IPS-18a (cell line): ENCODE measurements around the gene ST3GAL3.

Experiments used
- H3K27ac ChIP-seq: one replicate; pipeline ENCODE4 v1.5.1; 2013; ENCODE audit warnings: low read length
- H3K27me3 ChIP-seq: one replicate; pipeline ENCODE4 v1.6.1; 2013; ENCODE audit warnings: mild to moderate bottlenecking, low read length; ENCODE audit not compliant: control insufficient read depth, insufficient read depth
- H3K36me3 ChIP-seq: one replicate; pipeline ENCODE4 v1.6.1; 2013; ENCODE audit warnings: low read depth, low read length; ENCODE audit not compliant: control insufficient read depth
- H3K4me1 ChIP-seq: one replicate; pipeline ENCODE4 v1.6.1; 2013; ENCODE audit warnings: low read depth, low read length; ENCODE audit not compliant: control insufficient read depth
- H3K4me3 ChIP-seq: one replicate; pipeline ENCODE4 v1.5.1; 2013; ENCODE audit warnings: low read length
- H3K9ac ChIP-seq: one replicate; pipeline ENCODE4 v1.6.1; 2013; ENCODE audit warnings: mild to moderate bottlenecking, low read length, moderate library complexity
- H3K9me3 ChIP-seq: one replicate; pipeline ENCODE4 v1.6.1; 2013; ENCODE audit warnings: low read depth, low read length; ENCODE audit not compliant: control insufficient read depth

ST3GAL3 gene

DNA sequence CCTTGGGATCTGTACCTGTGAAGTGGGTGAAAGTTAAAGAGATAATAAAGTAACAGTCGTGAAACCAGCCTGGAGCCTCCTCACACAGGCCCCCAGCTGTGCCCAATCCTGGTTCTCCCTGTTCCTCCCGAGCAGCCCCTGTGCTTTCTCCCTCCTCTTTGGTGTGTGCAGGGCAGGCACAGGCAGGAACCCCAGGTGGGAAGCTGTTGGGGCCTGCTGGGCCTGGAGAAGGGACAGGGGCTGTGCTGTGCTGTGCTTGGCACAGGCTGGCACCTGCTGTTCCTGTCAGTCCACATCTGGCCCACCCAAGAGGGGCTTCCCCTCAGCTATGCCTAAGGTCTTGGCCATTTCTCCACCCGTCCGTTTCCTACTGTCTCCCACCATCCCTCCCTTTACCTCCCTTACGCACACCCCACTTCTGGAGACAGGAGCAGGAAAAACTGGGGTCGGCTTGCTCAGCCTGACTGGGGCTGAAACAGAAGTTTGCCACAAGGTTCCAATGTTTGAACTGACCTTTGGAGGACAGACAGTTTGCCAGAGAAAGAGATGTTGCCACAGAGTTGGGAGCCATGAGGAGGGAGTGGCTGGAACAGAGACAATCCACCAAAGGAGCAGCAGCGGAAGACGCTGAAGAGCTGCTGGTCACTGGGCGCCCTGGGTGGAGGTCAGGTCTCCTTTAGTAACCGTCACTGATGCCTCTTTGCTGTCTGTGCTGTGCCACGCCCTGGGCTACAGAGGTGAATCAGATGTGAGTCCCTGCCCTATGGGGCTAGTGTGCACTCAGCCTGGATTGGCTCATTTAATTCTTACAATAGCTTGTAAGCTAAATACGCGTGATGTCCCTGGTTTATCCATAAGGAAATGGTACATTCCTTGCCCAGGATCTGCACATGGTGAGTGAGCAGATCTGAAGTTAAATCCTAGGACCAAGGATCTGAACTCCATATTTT lies 207.5 kb downstream of the ST3GAL3 start:
- Histone ChIP-seq H3K4me3 (no peak overlapping the region), H3K9ac (no peak overlapping the region), H3K4me1 (peaks cover 19% of the 10 kb centered on the region), H3K27me3 (no peaks in the 10 kb centered on the region), H3K27ac (no peak overlapping the region), H3K9me3 (no peaks in the 10 kb centered on the region), H3K36me3 (no peaks in the 10 kb centered on the region)

GRCh38 chr1:43919906-43920305 lies 212.6 kb downstream of the ST3GAL3 start:
- Histone ChIP-seq H3K27ac (no peak overlapping the region), H3K9ac (no peak overlapping the region)

DNA sequence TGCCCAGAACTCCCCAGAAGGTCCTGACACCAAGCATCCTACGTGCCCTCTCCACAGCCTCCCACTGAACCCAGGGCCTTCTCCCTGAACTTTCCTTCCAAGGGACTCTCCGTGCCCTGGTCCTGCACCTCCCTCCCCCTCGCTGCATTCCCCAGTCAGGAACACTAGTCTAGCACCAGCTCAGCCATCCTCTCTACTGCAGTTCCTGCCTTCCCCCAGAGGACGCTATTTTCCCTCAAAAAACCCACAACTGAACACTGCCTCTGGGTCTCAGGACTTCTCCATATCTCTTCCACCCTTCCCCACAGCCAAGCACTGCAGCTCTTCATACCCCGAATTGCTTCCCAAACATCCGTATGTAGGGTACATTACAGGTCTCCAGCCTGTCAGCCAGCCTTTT lies 213.7 kb downstream of the ST3GAL3 start:
- Histone ChIP-seq H3K27ac (no peak overlapping the region), H3K27me3 (no peaks in the 10 kb centered on the region), H3K4me1 (no peaks in the 10 kb centered on the region), H3K36me3 (no peaks in the 10 kb centered on the region), H3K9me3 (no peaks in the 10 kb centered on the region), H3K4me3 (no peak overlapping the region), H3K9ac (no peak overlapping the region)

More at GRCh38 chr1:43919906-43920305, 212.6 kb downstream of the ST3GAL3 start:
- Histone ChIP-seq H3K4me3 (no peak overlapping the region), H3K4me1 (no peaks in the 10 kb centered on the region), H3K27me3 (no peaks in the 10 kb centered on the region), H3K9me3 (no peaks in the 10 kb centered on the region), H3K36me3 (no peaks in the 10 kb centered on the region)

GRCh38 chr1:43924516-43924915 lies 217.2 kb downstream of the ST3GAL3 start:
- Histone ChIP-seq H3K4me3 (no peak overlapping the region), H3K27me3 (no peaks in the 10 kb centered on the region), H3K9me3 (no peaks in the 10 kb centered on the region), H3K9ac (no peak overlapping the region), H3K4me1 (no peaks in the 10 kb centered on the region), H3K27ac (no peak overlapping the region), H3K36me3 (no peaks in the 10 kb centered on the region)

GRCh38 chr1:43925846-43926245 lies 218.5 kb downstream of the ST3GAL3 start:
- H3K4me1 ChIP-seq, result no peaks in the 10 kb centered on the region
- H3K4me3 ChIP-seq, result no peak overlapping the region
- H3K9me3 ChIP-seq, result no peaks in the 10 kb centered on the region

GRCh38 chr1:43930168-43930948 lies 223.0 kb downstream of the ST3GAL3 start:
- Histone ChIP-seq H3K4me3 (no peak overlapping the region), H3K27ac (no peak overlapping the region), H3K36me3 (no peaks in the 10 kb centered on the region), H3K9ac (no peak overlapping the region), H3K27me3 (peaks cover 14% of the 10 kb centered on the region), H3K9me3 (no peaks in the 10 kb centered on the region), H3K4me1 (peaks cover 16% of the 10 kb centered on the region)

More at GRCh38 chr1:43925846-43926245, 218.5 kb downstream of the ST3GAL3 start:
- no peaks in the 10 kb centered on the region for H3K27me3 ChIP-seq
- H3K9ac ChIP-seq, result no peak overlapping the region
- H3K36me3 ChIP-seq, result no peaks in the 10 kb centered on the region
- no peak overlapping the region for H3K27ac ChIP-seq

GRCh38 chr1:43930949-43931275 lies 223.6 kb downstream of the ST3GAL3 start:
- no peak overlapping the region for H3K9ac ChIP-seq
- H3K27ac ChIP-seq, result no peak overlapping the region
- no peaks in the 10 kb centered on the region for H3K9me3 ChIP-seq
- no peak overlapping the region for H3K4me3 ChIP-seq
- peaks cover 14% of the 10 kb centered on the region for H3K27me3 ChIP-seq
- peaks cover 20% of the 10 kb centered on the region for H3K4me1 ChIP-seq
- H3K36me3 ChIP-seq, result no peaks in the 10 kb centered on the region

DNA sequence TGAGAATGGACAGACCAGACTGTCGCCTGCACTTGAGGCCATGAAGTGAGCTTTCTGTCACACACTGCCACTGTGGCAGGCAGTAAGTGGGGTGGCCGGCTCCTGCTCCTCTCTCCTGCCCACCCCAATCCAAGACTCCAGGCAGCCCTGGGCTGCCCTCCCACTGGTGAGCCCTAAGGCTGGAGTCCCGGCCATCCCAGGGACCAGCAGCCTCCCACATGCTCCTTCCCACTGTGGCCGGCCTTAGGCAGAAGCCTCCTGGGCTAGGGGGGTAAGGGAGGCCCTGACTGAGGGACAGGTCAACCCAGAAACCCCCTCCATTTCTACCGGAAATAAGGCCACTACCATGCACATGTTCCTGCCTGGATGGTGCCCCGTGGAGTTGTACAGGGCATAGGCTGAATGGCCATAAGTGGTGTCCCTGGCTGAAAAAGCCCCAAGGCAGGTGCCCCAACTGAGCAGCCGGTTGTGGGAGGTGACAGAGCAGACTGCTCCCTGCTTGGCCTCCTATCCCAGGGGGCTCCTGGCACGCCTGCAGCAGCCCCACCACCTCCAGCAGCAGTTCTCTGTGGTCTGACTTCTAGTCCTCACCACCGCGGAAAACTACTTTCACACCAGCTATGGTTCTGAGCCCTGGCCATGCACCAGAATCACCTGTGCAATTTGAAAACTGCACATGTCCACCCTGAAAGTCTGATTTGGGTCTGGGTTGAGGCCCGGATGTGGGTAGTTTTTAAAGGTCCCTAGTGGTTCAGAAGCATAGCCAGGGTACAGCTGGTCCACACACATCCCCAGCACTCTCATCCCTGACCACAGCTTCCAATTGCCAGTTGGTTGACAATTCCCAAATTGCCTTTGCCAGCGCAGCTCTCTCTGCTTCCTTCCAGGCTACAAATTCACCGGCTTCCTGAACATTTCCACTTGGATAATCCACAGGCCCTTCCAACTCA lies 224.7 kb downstream of the ST3GAL3 start:
- H3K27ac ChIP-seq, result no peak overlapping the region
- no peaks in the 10 kb centered on the region for H3K9me3 ChIP-seq
- H3K36me3 ChIP-seq, result no peaks in the 10 kb centered on the region
- H3K9ac ChIP-seq, result no peak overlapping the region
- H3K27me3 ChIP-seq, result peaks cover 14% of the 10 kb centered on the region
- no peak overlapping the region for H3K4me3 ChIP-seq
- peaks cover 23% of the 10 kb centered on the region for H3K4me1 ChIP-seq

GRCh38 chr1:43932786-43933385 lies 225.6 kb downstream of the ST3GAL3 start:
- Histone ChIP-seq H3K27ac (no peak overlapping the region), H3K9me3 (no peaks in the 10 kb centered on the region), H3K9ac (peak overlapping the region; percentile 34), H3K27me3 (peaks cover 14% of the 10 kb centered on the region), H3K36me3 (no peaks in the 10 kb centered on the region), H3K4me3 (peak overlapping the region; percentile 73), H3K4me1 (peaks cover 23% of the 10 kb centered on the region)

GRCh38 chr1:43933386-43934100 lies 226.2 kb downstream of the ST3GAL3 start, which contains the start of gene ARTN:
Gene ARTN, plus strand, starts transcription at chr1:43933801. Its CDS starts 1,856 bp downstream, at chr1:43935657.
- Histone ChIP-seq H3K9ac (peak within 1 kb of the TSS; percentile 34), H3K4me3 (peak within 1 kb of the TSS; percentile 73), H3K27ac (no peak within 1 kb of the TSS), H3K27me3 (peaks cover 14% of the 10 kb centered on the region), H3K9me3 (no peaks in the 10 kb centered on the region), H3K36me3 (no peaks in the 10 kb centered on the region), H3K4me1 (peaks cover 23% of the 10 kb centered on the region)
